Loucy (cell line): ENCODE measurements around the gene CER1.

Source experiments
- CTCF ChIP-seq: fragments of 200-600 bp; sonication (generic); conservative IDR thresholded peaks from 2 replicates; pipeline ENCODE4 v1.5.1; 2014; ENCODE audit warnings: mild to moderate bottlenecking, antibody characterized with exemption, low read length
- EZH2phosphoT487 ChIP-seq: fragments of 200-600 bp; IDR thresholded peaks from 2 replicates; pipeline ENCODE4 v1.6.1; 2018; ENCODE audit warnings: antibody characterized with exemption, mild to moderate bottlenecking, moderate library complexity, borderline replicate concordance

- TF ChIP-seq CTCF (no peak), EZH2phosphoT487 (no peak)
Measured at GRCh38 chr9:14678776-14679175, 43.8 kb downstream of the CER1 start.
